GM12892 (cell line): ENCODE measurements around the gene WDFY2.

Experiments used
- POLR2A ChIP-seq: IDR thresholded peaks from 2 replicates; pipeline ENCODE4 v1.6.1; 2011; ENCODE audit warnings: low read depth, low read length, control low read depth
- POLR2AphosphoS5 ChIP-seq: IDR thresholded peaks from 2 replicates; pipeline ENCODE4 v1.6.1; 2011; ENCODE audit warnings: low read depth, low read length, control low read depth
- TAF1 ChIP-seq: IDR thresholded peaks from 2 replicates; pipeline ENCODE4 v1.6.1; 2011; ENCODE audit warnings: low read depth, mild to moderate bottlenecking, control low read depth, low read length, borderline replicate concordance

DNA sequence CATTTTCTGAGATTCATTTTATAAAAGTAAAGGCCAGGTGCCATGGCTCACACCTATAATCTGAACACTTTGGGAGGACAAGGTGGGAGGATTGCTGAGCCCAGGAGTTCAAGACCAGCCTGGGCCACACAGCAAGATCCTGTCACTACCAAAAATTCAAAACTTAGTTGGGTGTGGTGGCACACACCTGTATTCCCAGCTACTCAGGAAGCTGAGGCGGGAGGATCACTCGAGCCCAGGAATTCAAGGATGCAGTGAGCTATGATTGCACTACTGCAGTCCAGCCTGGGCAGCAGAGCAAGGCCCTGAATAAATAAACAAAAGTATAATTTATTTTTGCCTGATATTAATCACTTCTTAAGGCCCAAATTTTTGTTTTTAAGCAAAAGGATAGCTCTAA, 179.2 kb downstream of the WDFY2 start:
- TF ChIP-seq POLR2A (no peak), POLR2AphosphoS5 (no peak), TAF1 (no peak)
